NT2/D1 (cell line): ENCODE data around the gene HIPK2.

Experiments used
- DNase-seq: peaks from one replicate; pipeline ENCODE4 v3.0.0-alpha.2; 2011; ENCODE audit warnings: low read depth, low spot score
- H3K27me3 ChIP-seq: 2 replicates; pipeline ENCODE4 v1.6.0; 2011; ENCODE audit warnings: mild to moderate bottlenecking; ENCODE audit not compliant: insufficient read length, insufficient read depth
- H3K36me3 ChIP-seq: 2 replicates; pipeline ENCODE4 v1.6.1; 2011; ENCODE audit warnings: mild to moderate bottlenecking, low read length, mixed read lengths; ENCODE audit not compliant: insufficient read depth, insufficient read length
- H3K4me1 ChIP-seq: 2 replicates; pipeline ENCODE4 v1.5.1; 2011; ENCODE audit not compliant: insufficient read depth, insufficient read length
- H3K4me3 ChIP-seq: 2 replicates; pipeline ENCODE4 v1.5.1; 2011; ENCODE audit warnings: low read depth; ENCODE audit not compliant: insufficient read length
- H3K9ac ChIP-seq: 2 replicates; pipeline ENCODE4 v1.6.0; 2011; ENCODE audit warnings: low read depth; ENCODE audit not compliant: insufficient read length
- H3K9me3 ChIP-seq: 2 replicates; pipeline ENCODE4 v1.5.1; 2011; ENCODE audit warnings: mild to moderate bottlenecking, low read length; ENCODE audit not compliant: insufficient read depth
- SUZ12 ChIP-seq: IDR thresholded peaks from 2 replicates; pipeline ENCODE4 v1.6.1; 2011; ENCODE audit not compliant: insufficient read length, insufficient read depth; ENCODE audit errors: extremely low read depth
- YY1 ChIP-seq: IDR thresholded peaks from 2 replicates; pipeline ENCODE4 v1.6.1; 2011; ENCODE audit not compliant: insufficient read length, insufficient read depth
- ZNF274 ChIP-seq: IDR thresholded peaks from 2 replicates; pipeline ENCODE4 v1.6.1; 2011; ENCODE audit warnings: mild to moderate bottlenecking, low read depth, low read length

Gene HIPK2

GRCh38 chr7:139681812-139682135 is 96.0 kb downstream of the HIPK2 start:
- no peaks in the 10 kb centered on the region for H3K36me3 ChIP-seq
- peaks cover 2% of the 10 kb centered on the region for H3K4me1 ChIP-seq
- H3K9me3 ChIP-seq, result peaks cover 11% of the 10 kb centered on the region
- DNase-seq, result no peak
- H3K9ac ChIP-seq, result no peak overlapping the region
- H3K27me3 ChIP-seq, result no peaks in the 10 kb centered on the region
- no peak overlapping the region for H3K4me3 ChIP-seq
- TF ChIP-seq SUZ12 (no peak), ZNF274 (no peak), YY1 (no peak)

DNA sequence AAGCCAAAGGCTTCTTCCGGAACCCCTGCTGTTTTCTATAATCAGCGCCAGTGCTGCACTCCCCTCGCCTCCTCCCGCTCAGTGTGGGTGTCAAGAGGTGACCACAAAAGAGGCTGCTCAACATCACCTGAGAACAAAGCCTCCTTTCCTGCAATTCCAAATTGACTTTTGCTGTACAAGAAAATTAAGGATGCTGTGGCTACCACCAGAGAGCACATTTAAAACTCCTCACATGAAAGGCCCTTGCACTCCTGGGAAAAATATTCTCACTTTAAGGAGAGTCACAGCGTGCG is 96.4 kb downstream of the HIPK2 start:
- TF ChIP-seq YY1, result no peak
- no peak for TF ChIP-seq SUZ12
- no peak for TF ChIP-seq ZNF274
- Histone ChIP-seq H3K4me3 (no peak overlapping the region), H3K9ac (no peak overlapping the region), H3K4me1 (peaks cover 2% of the 10 kb centered on the region), H3K36me3 (no peaks in the 10 kb centered on the region), H3K9me3 (peaks cover 11% of the 10 kb centered on the region), H3K27me3 (no peaks in the 10 kb centered on the region)
- no peak for DNase-seq

GRCh38 chr7:139680676-139681462 is 96.9 kb downstream of the HIPK2 start:
- no peak for TF ChIP-seq YY1
- TF ChIP-seq ZNF274, result no peak
- no peak for TF ChIP-seq SUZ12
- no peak for DNase-seq
- H3K9me3 ChIP-seq, result peaks cover 6% of the 10 kb centered on the region
- no peak overlapping the region for H3K4me3 ChIP-seq
- no peaks in the 10 kb centered on the region for H3K27me3 ChIP-seq
- no peak overlapping the region for H3K9ac ChIP-seq
- H3K4me1 ChIP-seq, result peaks cover 2% of the 10 kb centered on the region
- H3K36me3 ChIP-seq, result no peaks in the 10 kb centered on the region

- DNase-seq, result no peak
- Histone ChIP-seq H3K27me3 (no peaks in the 10 kb centered on the region), H3K4me3 (no peak overlapping the region), H3K4me1 (peaks cover 2% of the 10 kb centered on the region), H3K36me3 (no peaks in the 10 kb centered on the region), H3K9ac (no peak overlapping the region), H3K9me3 (no peaks in the 10 kb centered on the region)
- TF ChIP-seq SUZ12 (no peak), YY1 (no peak), ZNF274 (no peak)
These were observed 97.8 kb downstream of the HIPK2 start for GRCh38 chr7:139679731-139680594.

GRCh38 chr7:139676390-139676789 is 101.4 kb downstream of the HIPK2 start:
- Histone ChIP-seq H3K36me3 (no peaks in the 10 kb centered on the region), H3K9ac (no peak overlapping the region), H3K4me1 (peaks cover 2% of the 10 kb centered on the region), H3K4me3 (no peak overlapping the region), H3K9me3 (no peaks in the 10 kb centered on the region), H3K27me3 (no peaks in the 10 kb centered on the region)
- DNase-seq, result no peak
- TF ChIP-seq SUZ12, result no peak
- no peak for TF ChIP-seq YY1
- no peak for TF ChIP-seq ZNF274

GRCh38 chr7:139675127-139676125 is 102.4 kb downstream of the HIPK2 start:
- Histone ChIP-seq H3K4me3 (no peak overlapping the region), H3K9ac (no peak overlapping the region), H3K9me3 (no peaks in the 10 kb centered on the region), H3K27me3 (no peaks in the 10 kb centered on the region), H3K36me3 (no peaks in the 10 kb centered on the region), H3K4me1 (no peaks in the 10 kb centered on the region)
- DNase-seq, result no peak
- TF ChIP-seq YY1 (no peak), ZNF274 (no peak), SUZ12 (no peak)
